ENCODE results near the gene COMMD2.

DNA sequence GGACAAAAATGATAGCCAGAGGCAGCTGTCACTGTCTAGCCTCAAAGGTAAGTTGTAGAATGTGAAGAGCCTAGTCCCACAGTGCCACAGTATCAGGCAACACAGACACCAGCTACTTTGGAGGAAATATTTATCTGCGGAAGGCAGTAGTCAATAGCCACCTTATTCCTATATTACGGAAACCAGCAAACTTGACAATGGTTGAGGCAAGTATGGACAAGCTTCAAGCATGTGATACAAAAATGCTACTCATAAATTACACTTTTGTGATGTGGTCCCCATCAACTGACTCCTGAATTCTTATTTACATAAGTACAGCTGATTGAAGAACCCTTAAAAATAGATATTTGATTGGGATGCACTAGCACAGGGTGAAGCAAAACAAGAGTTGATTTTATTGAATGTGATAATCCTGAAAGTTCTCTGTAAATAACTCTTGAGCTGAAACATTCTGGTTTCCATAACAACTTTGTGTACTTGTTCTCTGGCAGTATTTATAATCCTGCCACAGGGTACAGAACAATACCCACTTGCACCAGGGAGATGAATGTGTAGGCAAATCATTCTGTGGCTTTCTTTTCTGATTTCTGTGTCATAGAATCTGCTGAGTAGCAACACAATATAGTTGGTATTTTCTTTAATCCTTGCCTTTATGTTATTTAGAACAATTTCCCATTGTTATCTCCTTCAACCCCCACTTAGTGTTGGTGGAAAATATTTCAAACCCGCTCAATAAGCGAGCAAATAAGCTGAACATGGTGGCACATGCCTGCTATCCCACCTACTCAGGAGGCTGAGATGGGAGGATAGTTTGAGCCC, 40.4 kb upstream of the COMMD2 start, which contains the start of gene ANKUB1:
- TF ChIP-seq, protein P1, sequence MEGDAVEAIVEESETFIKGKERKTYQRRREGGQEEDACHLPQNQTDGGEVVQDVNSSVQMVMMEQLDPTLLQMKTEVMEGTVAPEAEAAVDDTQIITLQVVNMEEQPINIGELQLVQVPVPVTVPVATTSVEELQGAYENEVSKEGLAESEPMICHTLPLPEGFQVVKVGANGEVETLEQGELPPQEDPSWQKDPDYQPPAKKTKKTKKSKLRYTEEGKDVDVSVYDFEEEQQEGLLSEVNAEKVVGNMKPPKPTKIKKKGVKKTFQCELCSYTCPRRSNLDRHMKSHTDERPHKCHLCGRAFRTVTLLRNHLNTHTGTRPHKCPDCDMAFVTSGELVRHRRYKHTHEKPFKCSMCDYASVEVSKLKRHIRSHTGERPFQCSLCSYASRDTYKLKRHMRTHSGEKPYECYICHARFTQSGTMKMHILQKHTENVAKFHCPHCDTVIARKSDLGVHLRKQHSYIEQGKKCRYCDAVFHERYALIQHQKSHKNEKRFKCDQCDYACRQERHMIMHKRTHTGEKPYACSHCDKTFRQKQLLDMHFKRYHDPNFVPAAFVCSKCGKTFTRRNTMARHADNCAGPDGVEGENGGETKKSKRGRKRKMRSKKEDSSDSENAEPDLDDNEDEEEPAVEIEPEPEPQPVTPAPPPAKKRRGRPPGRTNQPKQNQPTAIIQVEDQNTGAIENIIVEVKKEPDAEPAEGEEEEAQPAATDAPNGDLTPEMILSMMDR (IDR thresholded peaks at IDR 0.05), result no peak
- TF ChIP-seq POLR2A (IDR thresholded peaks at IDR 0.05), result no peak
